Stimulated activated CD8-positive, alpha-beta memory T cell treated with anti-CD3 and anti-CD28 coated beads, Interleukin-4, amount 100 ng/mL, for 24 hours (primary cell): ENCODE results near the gene PLAAT2.
"Not testable (repeated sequence)": the region's sequence is repeated elsewhere in the genome, so short reads cannot be mapped to it uniquely, and the experiment has no call there.

Source experiments
- DNase-seq: peaks from one replicate; pipeline ENCODE4 v3.0.0-alpha.2; 2020; ENCODE audit warnings: low read depth

PLAAT2 gene

DNA sequence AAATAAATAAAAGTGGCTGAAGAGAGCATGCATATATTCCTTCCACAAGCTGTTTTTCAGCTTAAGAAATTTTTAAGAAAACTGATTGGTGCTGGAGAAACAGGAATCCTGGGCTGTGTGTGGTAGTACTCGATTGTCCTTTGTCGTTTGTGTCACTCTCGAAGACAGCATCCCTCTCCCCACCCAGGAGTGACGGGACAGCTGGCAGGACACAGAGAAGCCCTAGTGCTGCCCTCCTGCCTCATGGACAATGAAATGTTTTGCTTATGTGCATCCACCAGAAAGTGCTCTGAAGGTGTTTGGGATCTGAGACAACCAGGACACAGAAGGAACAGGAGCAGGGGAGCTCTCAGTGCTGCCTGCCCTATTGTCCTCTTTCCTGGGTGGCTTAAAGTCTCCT is 13.8 kb downstream of the PLAAT2 start:
- no peak for DNase-seq

DNA sequence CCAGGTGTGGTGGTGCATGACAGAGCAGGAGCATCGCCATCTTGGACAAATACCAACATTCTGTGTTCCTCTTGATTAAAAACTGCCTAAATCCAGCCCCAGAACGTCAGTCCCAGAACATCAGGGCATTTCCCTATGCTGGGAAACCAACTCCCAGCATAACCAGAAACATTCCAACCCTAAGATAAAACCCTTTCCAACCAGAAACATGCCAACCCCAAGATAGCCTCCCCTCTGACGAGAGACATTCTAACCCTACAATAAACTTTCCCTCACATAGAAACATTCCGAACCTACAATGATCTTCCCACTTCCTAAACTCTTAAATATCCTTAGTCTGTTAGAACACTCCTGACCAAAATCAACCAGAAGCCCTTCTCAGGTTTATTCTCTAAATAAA is 15.0 kb downstream of the PLAAT2 start:
- DNase-seq, result no peak

DNA sequence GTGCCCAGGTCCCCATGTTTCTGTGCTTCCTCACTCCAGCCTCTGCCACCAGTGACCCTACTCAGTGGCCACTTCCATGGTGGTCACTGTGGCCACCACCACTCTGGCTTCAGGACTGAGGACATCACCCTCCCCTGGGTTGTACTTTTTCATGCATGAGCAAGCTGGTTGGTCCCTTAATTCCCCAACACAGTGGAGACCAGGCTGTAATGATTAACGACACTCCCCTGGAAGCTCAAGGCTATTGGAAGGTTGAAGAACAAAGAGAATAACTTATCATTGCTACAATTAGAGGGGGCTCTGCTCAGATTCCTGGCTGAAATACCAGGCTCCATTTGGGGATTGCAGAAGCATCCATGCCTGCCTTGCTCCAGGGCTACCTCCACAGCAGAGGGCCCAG is 16.1 kb downstream of the PLAAT2 start:
- no peak for DNase-seq

DNA sequence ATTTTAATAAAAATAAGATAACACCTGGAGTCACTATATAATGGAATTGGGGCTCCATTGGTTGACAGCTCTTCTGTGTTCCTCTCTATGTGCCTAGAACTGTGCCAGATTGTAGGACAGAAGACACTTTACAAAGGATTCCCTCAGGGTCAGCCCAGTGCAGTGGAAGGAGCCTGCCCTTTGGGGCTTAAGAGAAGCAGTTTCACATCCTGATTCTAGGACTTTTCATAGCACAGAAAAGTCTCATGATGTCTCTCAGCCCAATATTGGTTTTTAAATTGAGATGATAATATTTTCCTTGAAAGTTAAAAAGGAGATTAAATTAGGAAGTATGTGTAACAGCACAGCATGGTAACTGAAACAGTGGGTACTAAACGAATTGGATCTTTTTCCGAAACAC is 19.5 kb downstream of the PLAAT2 start:
- no peak for DNase-seq

DNA sequence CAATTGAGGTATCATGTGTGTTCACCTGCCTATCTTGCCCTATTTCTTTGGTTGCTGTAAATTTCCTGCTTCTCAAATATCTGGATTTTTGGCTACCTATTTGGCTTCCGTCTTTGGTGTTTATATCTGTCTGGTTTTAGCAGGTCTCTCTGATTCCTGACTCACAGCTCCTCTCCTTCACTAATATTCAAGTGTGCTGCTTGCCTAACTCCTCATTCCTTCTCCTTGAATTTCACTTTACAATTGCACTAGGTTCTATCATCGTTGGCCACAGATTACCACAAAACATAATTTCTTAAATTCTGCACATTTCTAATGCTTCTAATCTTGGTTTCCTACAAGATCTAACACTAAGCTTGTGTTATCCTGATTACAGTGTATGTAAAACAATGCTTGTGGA is 20.7 kb downstream of the PLAAT2 start:
- not testable (repeated sequence) for DNase-seq

DNA sequence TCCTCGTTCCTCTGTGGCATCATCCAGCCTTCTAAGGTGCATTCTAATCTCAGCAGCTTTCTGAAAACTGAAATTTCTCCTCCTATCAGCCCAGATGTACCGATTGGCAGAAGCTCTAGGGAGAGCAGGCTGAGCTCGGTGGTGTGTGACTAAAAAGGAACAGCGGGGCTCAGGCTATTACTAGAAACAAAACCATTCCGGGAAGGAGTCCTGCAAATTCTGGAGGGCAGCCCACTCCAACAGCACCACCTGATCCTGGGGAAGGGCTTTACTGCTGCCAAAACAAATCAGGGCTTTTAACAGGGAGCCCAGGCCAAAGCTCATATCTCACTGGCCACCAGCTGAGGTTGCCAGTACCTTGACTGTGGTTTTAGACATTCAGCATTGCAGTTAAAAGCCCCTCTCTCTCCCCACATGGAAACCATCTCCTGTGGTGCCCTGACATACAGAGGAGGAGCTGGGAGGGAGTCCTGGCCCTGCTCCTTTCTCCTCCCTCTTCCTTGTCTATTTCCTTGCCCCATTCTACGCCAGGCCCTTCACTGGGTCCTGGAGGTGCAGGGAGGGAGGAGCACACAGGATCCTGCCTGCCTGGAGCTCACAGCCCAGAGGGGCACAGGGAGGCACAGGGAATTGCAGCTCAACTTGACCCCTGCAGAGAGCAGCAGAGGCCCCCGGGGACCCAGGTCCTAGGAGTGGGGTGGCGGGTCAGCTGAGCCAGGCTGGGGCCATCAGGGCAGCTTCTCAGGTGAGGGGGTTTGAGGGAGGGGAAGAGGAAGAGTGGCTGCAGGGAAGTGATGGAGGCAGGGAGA is 25.7 kb downstream of the PLAAT2 start:
- no peak for DNase-seq

DNA sequence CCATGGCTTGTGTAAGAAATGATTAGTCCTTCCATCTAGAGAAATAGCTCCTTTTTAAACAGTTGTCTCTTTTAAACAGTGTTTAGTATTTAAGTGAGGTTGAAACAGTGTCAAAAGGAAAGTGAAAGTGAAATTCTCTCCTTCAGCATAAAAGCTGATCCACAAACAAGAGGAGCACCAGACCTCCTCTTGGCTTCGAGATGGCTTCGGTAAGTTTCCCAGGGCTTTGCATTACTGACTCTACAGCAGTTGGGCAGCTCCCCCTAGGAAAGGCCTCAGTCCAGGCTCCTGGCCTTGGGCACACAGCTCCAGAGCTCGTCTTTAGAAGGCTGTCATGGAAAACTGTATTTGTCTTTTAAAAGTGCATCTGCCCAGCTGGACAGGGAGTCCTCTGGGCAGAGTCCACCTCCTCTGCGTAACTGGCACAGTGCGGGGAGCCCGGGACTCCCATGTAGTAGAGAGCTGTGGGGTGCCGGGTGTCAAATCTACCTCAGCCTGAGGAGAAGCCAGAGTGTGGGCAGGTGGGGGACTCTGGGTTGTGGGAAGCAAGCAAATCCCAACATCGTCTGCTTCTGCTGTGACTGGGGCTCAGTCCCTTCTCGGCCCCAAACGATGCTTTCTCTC is 26.4 kb downstream of the PLAAT2 start, which contains the start of gene PLAAT4:
TSS of gene PLAAT4 (plus strand) at position 140 of the 624 bp plus-strand sequence. CDS start at position 201, 61 bp downstream.
- DNase-seq, result no peak

DNA sequence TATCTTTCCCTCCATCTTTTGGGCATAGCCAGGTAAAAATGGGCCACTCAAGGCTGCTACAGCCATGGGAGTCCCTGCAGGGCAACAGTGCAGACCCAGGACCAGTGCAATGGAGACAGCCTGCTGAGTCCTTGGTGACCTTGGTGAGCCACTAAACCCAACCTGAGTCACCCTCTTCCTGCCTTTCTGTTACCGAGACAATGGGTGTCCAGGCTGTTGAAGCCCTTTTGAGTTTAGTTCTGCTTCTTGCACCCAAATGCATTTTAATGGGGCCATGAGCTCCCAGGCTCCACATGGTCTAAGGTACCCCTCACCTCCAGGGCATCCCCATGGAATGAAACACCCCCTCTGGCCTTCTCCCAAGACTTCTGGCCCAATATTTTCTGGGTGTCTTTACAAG is 27.4 kb downstream of the PLAAT2 start:
- DNase-seq, result no peak

DNA sequence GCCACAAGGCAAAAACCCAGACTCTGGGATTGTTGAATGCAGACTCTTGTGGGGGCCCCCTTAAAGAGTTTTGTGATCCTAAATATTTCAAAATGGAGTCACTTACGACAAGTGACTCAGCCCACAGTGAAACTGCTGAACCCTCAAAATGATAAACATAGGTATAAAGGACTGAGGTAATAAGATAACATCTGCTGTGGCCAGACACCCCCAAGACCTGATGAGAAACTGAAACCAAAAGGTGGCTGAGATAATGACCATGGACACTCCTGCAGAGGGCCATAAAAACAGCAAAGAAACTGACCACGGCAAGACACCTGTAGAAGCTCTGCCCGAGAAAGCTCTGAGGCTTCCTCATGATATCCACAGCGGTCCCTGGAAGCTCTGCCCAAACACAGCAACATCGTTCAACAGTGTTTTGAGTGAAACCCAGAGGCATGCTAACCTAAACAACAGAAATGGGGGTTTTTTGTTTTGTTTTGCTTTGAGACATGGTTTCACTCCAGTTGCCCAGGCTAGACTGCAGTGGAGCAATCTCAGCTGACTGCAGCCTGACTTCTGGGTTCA is 28.2 kb downstream of the PLAAT2 start:
- no peak for DNase-seq

DNA sequence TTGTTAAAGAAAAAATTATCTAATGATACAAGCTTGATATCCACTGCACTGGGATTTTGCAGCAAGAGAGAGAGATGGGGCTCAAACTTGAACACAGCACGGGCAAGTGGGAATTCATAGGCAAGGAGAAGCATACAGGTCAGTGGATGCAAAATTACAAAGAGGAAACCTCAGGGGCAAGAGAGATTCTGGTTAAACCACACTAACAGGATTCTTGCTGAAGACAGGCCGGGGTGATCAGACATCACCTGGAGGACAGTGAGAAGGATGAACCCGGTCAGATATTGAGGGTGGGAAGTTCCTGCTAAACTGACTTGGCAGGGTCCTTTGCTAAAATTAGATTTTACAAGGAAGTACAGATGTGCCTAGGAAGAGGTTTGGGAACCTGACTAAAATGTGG is 29.1 kb downstream of the PLAAT2 start:
- DNase-seq, result no peak

DNA sequence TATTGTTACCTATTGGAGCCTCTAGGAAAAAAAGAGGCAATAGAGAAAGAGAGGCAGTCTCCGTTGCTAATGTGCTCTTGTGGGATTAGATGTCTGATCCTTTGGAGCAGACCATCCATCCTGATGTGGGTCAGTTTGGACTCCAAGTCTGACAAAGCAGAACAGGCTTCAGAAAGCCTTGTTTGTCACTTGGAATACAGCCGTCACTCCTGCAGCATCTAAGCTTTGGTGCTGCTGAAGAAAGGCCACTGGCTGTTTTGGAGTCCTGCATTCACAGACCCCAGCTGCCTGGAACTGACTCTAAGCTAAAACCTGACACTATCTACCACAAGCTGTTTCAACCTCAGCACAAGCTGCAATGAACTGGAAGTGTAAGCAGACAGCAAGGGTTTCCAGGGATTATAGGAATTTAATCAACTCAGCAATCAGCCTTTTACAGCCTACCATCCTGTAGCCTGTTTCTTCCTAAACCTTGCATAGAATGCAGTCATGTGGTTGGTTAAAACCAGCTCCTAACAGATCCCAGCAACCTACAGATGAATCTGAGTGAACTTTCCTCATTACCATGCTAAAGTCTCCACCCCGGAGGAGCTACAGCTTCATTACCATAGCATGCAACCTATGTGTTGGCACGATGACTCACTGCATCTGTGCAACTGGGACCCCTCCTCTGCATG is 30.2 kb downstream of the PLAAT2 start:
- DNase-seq, result no peak

DNA sequence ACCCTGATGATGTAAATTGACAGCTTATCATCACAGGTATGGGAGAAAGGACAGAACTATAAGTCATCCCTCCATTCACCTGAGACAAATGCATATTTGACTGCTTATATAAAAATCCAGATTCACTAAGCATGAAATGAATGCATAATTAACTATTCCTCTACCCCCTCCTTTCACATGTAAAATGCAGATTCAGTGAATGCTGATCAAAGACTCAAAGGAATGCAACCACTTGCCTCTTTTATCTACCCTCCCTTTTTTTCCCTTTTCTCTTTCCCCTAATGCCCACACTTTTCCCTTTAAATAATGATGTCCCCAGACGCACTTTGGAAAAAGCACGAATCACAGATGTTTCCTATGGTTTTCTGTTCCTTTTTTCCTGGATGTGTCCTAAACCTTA is 31.1 kb downstream of the PLAAT2 start:
- DNase-seq, result no peak

DNA sequence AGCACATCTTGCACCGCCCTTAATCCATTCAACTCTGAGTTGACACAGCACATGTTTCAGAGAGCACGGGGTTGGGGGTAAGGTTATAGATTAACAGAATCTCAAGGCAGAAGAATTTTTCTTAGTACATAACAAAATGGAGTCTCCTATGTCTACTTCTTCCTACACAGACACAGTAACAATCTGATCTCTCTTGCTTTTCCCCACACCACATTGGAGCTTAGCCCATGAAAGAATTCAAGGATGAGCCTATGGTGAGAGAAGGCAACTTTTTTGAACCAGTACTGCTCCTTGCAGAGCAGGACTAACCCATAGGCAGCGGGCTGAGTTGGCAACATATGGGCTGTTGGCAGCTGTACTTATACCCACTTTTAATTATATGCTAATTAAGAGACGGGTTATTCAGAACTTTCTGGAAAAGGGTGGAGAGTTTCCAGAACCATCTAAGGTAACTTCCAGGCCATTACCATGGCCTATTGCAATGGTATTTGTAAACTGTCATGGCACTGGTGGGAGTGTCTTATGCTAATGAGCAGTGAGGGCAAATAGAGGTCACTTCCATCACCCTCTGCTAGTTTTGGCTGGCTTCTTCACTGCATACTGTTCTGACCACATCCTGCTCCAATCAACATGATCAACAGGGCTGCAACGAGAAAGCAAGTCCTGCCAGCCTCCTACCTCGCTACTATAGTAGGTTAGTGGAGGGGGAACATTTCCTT is 31.9 kb downstream of the PLAAT2 start:
- DNase-seq, result not testable (repeated sequence)

DNA sequence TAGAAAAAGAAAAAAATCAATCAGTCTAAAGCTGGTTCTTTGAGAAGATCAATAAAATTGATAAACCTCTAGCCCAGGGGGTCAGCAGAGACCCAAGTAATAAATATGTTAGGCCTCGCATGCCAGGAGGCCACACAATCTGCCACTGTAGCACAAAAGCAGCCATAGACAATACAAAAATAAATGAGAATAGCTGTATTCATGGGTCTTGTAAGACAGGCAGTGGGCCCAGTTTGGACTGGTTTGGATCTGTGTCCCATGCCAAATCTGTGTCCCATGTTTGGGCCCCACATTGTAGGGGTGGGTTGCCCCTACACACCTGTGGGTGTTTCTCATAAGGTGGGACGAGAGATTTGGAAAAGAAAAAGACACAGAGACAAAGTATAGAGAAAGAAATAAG is 33.2 kb downstream of the PLAAT2 start:
- DNase-seq, result no peak

DNA sequence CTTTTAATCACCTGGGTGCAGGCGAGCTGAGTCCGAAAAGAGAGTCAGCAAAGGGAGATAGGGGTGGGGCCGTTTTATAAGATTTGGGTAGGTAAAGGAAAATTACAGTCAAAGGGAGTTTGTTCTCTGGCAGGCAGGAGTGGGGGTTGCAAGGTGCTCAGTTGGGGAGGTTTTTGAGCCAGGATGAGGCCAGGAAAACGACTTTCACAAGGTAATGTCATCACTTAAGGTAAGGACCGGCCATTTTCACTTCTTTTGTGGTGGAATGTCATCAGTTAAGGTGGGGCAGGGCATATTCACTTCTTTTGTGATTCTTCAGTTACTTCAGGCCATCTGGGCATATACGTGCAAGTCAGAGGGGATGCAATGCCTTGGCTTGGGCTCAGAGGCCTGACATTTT is 33.8 kb downstream of the PLAAT2 start:
- not testable (repeated sequence) for DNase-seq

DNA sequence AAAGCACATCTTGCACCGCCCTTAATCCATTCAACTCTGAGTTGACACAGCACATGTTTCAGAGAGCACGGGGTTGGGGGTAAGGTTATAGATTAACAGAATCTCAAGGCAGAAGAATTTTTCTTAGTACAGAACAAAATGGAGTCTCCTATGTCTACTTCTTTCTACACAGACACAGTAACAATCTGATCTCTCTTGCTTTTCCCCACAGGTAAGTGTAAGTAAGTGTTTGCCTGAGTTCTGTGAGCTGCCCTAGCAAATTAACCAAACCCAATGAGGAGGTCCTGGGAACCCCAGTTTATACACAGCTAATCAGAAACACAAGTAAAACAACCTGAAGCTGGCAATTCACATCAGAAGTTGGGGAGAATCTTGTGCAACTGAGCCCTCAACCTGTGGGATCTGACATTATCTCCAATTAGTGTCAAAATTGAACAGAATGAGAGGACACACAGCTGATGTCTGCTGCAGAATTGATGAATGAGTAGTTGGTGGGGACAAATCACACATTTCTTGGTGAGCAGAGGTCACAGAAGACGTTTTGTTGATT is 34.4 kb downstream of the PLAAT2 start:
- DNase-seq, result not testable (repeated sequence)

DNA sequence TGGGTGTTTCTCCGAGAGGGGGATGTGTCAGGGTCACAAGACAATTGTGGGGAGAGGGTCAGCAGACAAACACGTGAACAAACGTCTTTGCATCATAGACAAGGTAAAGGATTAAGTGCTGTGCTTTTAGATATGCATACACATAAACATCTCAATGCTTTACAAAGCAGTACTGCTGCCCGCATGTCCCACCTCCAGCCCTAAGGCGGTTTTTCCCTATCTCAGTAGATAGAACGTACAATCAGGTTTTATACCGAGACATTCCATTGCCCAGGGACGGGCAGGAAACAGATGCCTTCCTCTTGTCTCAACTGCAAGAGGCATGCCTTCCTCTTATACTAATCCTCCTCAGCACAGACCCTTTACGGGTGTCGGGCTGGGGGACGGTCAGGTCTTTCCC is 35.0 kb downstream of the PLAAT2 start:
- DNase-seq, result not testable (repeated sequence)

DNA sequence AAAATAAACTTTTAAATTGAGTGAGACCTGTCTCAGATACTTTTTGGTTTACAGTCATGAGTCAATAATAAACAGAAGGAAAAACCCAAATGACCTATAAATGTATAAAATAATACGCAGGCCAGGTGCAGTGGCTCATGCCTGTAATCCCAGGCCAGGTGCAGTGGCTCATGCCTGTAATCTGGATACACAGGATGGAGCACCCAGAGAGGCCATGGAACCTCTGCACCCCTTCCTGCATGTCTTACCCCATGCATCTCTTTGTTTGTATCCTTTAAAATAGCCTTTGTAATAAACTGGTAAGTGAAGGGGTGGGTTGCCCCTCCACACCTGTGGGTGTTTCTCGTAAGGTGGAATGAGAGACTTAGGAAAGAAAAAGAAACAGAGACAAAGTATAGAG is 35.5 kb downstream of the PLAAT2 start:
- no peak for DNase-seq

DNA sequence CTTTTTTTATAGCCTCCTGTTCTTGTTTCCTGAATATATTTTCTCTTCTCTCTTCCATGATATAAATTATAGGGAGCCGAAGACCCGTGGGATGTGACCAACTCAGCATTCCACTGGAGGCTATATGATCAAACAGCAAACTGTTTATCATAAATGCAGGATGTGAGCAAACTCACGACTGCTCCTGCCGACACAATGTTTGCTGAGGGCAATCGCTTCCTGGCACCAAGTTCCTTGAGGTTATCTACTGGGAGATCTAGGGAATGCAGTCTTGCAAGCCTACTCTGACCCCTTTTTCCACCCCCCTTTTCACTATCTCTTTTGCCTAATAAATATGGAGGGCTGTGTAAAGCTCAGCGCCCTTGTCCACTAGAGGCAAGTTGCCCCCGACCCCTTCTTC is 40.0 kb downstream of the PLAAT2 start:
- no peak for DNase-seq

DNA sequence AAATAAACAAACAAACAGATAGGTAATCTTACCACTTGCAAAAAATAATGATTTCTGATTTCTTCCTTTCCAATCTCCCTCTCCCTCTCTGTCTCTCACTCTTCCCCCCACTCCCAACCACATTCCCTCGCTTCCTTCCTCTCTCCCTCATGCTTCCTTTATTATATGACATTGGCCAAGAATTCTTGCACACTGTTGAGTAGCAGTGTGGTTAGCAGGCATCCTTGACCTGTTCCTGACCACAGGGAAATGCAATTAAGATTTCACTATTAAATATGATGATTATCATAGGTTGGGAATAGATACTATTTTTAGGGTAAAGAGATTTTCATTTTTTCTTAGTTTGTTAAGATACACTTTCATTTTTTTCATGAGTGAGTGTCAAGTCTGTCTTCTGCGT is 41.3 kb downstream of the PLAAT2 start:
- DNase-seq, result no peak

DNA sequence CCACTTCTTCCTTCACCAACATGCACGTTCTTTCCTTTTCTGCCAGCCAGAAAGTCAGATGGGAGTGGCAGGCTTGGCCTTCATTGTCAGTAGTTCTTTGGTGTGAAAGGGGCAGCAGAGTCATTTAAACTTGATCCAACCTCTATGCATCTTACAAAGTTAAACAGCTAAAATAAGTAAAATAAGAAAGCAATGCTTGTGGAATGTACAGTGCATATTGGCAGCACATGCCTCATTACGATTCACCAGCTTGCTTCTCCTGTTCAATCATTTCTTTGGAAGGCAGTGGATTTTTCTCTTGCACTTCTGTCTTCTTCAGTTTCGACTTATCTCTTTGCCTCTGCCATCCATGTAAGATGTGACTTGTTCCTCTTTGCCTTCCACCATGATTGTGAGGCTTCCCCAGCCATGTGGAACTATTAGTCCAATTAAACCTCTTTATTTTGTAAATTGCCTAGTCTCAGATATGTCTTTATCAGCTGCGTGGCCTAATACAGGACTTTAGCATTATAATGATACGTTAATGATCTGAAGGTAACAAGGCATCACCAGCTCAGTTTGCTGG is 42.5 kb downstream of the PLAAT2 start:
- no peak for DNase-seq
